Spleen (tissue), 7 donors: ENCODE measurements around the gene CLIP2.
A peak's percentile ranks its signal among the peaks of the same experiment; 100 is the strongest.

Source experiments
- POLR2AphosphoS5 ChIP-seq, 3 donors: sonication (generic); formaldehyde crosslinking; IDR thresholded peaks; one replicate each; pipeline ENCODE4 v1.5.1; 2017; ENCODE audit warnings: antibody characterized with exemption in 3 of 3
- TF ChIP-seq, protein P1 (sequence below), 11 experiments: fragments of 200-600 bp in 7 of 11; fragments of 450-650 bp in 4 of 11; sonication (generic) in 4 of 11; IDR thresholded peaks in 8 of 11; conservative IDR thresholded peaks in 3 of 11; 1 replicate in 7 of 11; 2 replicates in 4 of 11; pipeline versions ENCODE4 v1.4.0 to v1.8.0; 2016 to 2021; ENCODE audit warnings: antibody characterized with exemption in 11 of 11, inconsistent platforms in 4 of 11, mild to moderate bottlenecking in 1 of 11
- donor health status: DM: no; HTN: no; CAD: no; lungs with moderate emphysema.
- donor health status: DM: no; HTN: no; CAD: no.
- donor health status: DM: no; HTN: no; CAD: no.

DNA sequence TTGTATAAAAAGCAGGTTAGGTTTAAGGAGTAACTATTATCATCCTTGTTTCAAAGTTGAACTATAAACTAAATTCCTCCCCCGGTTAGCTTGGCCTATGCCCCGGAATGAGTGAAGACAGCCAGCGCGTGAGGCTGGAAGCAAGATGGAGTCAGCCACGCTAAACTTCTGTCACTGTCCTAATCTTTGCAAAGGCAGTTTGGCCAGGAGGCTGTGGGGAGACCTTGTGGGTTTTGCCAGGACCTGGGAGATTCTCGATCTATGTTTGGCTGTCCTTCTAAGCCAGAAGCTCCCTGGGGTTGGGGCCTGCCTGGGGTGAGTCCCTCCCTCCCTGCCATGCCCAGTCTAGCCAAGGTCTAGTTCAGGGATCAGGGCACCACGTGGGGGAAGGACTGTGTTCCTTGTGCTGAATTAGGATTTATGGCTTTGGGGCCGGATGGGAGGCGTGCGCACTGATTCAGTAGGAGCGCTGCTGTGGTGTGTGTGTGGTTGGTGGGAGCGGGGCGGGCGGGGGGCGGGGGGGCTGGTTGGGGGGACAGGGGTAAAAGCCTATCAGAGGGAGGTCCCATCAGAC is 163.6 kb downstream of the CLIP2 start:
- TF ChIP-seq, protein P1, sequence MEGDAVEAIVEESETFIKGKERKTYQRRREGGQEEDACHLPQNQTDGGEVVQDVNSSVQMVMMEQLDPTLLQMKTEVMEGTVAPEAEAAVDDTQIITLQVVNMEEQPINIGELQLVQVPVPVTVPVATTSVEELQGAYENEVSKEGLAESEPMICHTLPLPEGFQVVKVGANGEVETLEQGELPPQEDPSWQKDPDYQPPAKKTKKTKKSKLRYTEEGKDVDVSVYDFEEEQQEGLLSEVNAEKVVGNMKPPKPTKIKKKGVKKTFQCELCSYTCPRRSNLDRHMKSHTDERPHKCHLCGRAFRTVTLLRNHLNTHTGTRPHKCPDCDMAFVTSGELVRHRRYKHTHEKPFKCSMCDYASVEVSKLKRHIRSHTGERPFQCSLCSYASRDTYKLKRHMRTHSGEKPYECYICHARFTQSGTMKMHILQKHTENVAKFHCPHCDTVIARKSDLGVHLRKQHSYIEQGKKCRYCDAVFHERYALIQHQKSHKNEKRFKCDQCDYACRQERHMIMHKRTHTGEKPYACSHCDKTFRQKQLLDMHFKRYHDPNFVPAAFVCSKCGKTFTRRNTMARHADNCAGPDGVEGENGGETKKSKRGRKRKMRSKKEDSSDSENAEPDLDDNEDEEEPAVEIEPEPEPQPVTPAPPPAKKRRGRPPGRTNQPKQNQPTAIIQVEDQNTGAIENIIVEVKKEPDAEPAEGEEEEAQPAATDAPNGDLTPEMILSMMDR (IDR thresholded peaks at IDR 0.05 in 8 of 11, conservative IDR thresholded peaks at IDR 0.05 in 3 of 11) = no peak
- peak in 2 of 3 donors; percentile 51 to 57 for TF ChIP-seq POLR2AphosphoS5 (IDR thresholded peaks at IDR 0.05)
